Measurements from ENCODE around the gene FOXR1. TPM values are rescaled to one million over a fixed set of nuclear protein-coding genes. Genes with fewer than 3 reads are reported as not detected.

Gene FOXR1
- polyA plus RNA-seq, 1 donor from 2014 or later, result not detected

DNA sequence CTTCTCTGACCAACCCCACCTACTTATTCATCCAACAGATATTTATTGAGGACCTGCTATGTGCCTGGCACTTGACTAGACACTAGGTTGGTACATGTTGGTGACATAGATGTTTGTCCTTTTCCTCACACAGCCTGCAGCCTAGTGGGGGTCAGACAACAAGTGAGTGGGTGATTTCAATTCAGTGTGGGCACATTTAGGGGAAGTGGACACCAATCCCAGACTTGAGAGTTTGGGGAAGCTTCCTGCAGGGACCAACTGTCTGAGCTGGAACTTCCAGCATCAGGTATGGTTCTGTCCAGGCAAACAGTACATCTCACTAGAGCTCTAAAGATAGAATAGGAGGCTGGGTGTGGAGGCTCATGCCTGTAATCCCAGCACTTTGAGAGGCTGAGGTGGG, 40.0 kb upstream of the FOXR1 start:
- TF ChIP-seq EZH2 (IDR thresholded peaks at IDR 0.05; ENCODE audit: borderline replicate concordance, insufficient read depth, low read length, poor library complexity, severe bottlenecking) (no peak), POLR2AphosphoS5 (IDR thresholded peaks at IDR 0.05) (no peak), MXI1 (conservative IDR thresholded peaks at IDR 0.05; ENCODE audit: poor library complexity, severe bottlenecking) (no peak)
- TF ChIP-seq, protein P1, sequence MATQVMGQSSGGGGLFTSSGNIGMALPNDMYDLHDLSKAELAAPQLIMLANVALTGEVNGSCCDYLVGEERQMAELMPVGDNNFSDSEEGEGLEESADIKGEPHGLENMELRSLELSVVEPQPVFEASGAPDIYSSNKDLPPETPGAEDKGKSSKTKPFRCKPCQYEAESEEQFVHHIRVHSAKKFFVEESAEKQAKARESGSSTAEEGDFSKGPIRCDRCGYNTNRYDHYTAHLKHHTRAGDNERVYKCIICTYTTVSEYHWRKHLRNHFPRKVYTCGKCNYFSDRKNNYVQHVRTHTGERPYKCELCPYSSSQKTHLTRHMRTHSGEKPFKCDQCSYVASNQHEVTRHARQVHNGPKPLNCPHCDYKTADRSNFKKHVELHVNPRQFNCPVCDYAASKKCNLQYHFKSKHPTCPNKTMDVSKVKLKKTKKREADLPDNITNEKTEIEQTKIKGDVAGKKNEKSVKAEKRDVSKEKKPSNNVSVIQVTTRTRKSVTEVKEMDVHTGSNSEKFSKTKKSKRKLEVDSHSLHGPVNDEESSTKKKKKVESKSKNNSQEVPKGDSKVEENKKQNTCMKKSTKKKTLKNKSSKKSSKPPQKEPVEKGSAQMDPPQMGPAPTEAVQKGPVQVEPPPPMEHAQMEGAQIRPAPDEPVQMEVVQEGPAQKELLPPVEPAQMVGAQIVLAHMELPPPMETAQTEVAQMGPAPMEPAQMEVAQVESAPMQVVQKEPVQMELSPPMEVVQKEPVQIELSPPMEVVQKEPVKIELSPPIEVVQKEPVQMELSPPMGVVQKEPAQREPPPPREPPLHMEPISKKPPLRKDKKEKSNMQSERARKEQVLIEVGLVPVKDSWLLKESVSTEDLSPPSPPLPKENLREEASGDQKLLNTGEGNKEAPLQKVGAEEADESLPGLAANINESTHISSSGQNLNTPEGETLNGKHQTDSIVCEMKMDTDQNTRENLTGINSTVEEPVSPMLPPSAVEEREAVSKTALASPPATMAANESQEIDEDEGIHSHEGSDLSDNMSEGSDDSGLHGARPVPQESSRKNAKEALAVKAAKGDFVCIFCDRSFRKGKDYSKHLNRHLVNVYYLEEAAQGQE (IDR thresholded peaks at IDR 0.05; ENCODE audit: borderline replicate concordance), result no peak
- no peak overlapping the region for H3K4me2 ChIP-seq (ENCODE audit: low read length)
- no peaks in the 10 kb centered on the region for H4K20me1 ChIP-seq (ENCODE audit: insufficient read depth)
- H3K79me2 ChIP-seq (replicated peaks; ENCODE audit: insufficient read depth, low read length), result no peaks in the 10 kb centered on the region
- no peaks in the 10 kb centered on the region for H3K9me3 ChIP-seq (ENCODE audit: low read length)
- H3K4me3 ChIP-seq (ENCODE audit: low read length), result no peak overlapping the region
- no peak overlapping the region for H2AFZ ChIP-seq (ENCODE audit: low read depth, low read length)
- H3K9me2 ChIP-seq (ENCODE audit: insufficient read depth, low read length), result no peaks in the 10 kb centered on the region
- no peaks in the 10 kb centered on the region for H3F3A ChIP-seq (ENCODE audit: insufficient read depth, low read length, poor library complexity, severe bottlenecking)
- H3K36me3 ChIP-seq (ENCODE audit: insufficient read depth, low read length), result no peaks in the 10 kb centered on the region
- no peak overlapping the region for H3K27ac ChIP-seq (ENCODE audit: low read length)
- H3K27me3 ChIP-seq (ENCODE audit: insufficient read depth, low read depth, low read length), result no peaks in the 10 kb centered on the region
- H3K9ac ChIP-seq (ENCODE audit: low read length), result no peak overlapping the region

DNA sequence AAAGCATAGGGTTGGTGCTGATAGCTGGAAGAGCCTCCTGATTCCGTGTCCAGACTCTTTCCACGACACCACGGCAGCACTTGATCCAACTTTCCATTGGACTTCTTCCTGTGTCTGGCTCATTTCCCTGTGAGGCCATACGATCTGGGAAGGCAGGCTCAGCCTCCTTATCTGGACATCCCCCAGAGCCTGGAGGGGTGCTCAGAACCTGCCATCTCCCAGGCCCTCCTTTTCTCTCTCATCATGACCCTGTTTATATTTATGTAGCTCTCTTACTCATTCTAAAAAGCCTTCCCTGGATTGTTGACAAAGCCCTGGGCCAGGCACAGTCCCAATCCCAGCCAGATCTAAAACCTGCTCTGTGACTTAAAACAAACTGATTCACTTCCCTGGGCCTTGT, 38.1 kb upstream of the FOXR1 start:
- H4K20me1 ChIP-seq (ENCODE audit: insufficient read depth), result no peaks in the 10 kb centered on the region
- no peaks in the 10 kb centered on the region for H3F3A ChIP-seq (ENCODE audit: insufficient read depth, low read length, poor library complexity, severe bottlenecking)
- H3K27ac ChIP-seq (ENCODE audit: low read length), result no peak overlapping the region
- no peak overlapping the region for H3K9ac ChIP-seq (ENCODE audit: low read length)
- no peaks in the 10 kb centered on the region for H3K36me3 ChIP-seq (ENCODE audit: insufficient read depth, low read length)
- no peaks in the 10 kb centered on the region for H3K79me2 ChIP-seq (replicated peaks; ENCODE audit: insufficient read depth, low read length)
- no peak overlapping the region for H3K4me3 ChIP-seq (ENCODE audit: low read length)
- no peak overlapping the region for H2AFZ ChIP-seq (ENCODE audit: low read depth, low read length)
- no peaks in the 10 kb centered on the region for H3K27me3 ChIP-seq (ENCODE audit: insufficient read depth, low read depth, low read length)
- H3K4me2 ChIP-seq (ENCODE audit: low read length), result no peak overlapping the region
- no peaks in the 10 kb centered on the region for H3K9me2 ChIP-seq (ENCODE audit: insufficient read depth, low read length)
- no peaks in the 10 kb centered on the region for H3K9me3 ChIP-seq (ENCODE audit: low read length)
- TF ChIP-seq EZH2 (IDR thresholded peaks at IDR 0.05; ENCODE audit: borderline replicate concordance, insufficient read depth, low read length, poor library complexity, severe bottlenecking), result no peak
- no peak for TF ChIP-seq SMC3 (conservative IDR thresholded peaks at IDR 0.05; ENCODE audit: poor library complexity)
- TF ChIP-seq, protein P2, sequence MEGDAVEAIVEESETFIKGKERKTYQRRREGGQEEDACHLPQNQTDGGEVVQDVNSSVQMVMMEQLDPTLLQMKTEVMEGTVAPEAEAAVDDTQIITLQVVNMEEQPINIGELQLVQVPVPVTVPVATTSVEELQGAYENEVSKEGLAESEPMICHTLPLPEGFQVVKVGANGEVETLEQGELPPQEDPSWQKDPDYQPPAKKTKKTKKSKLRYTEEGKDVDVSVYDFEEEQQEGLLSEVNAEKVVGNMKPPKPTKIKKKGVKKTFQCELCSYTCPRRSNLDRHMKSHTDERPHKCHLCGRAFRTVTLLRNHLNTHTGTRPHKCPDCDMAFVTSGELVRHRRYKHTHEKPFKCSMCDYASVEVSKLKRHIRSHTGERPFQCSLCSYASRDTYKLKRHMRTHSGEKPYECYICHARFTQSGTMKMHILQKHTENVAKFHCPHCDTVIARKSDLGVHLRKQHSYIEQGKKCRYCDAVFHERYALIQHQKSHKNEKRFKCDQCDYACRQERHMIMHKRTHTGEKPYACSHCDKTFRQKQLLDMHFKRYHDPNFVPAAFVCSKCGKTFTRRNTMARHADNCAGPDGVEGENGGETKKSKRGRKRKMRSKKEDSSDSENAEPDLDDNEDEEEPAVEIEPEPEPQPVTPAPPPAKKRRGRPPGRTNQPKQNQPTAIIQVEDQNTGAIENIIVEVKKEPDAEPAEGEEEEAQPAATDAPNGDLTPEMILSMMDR (IDR thresholded peaks at IDR 0.05; ENCODE audit: poor library complexity, severe bottlenecking), result no peak
- no peak for TF ChIP-seq RAD21 (conservative IDR thresholded peaks at IDR 0.05)
- no peak for TF ChIP-seq MXI1 (conservative IDR thresholded peaks at IDR 0.05; ENCODE audit: poor library complexity, severe bottlenecking)
- TF ChIP-seq, protein P1 (IDR thresholded peaks at IDR 0.05; ENCODE audit: borderline replicate concordance), result no peak
- TF ChIP-seq POLR2AphosphoS5 (IDR thresholded peaks at IDR 0.05), result no peak
- TF ChIP-seq TAF1 (IDR thresholded peaks at IDR 0.05; ENCODE audit: low read depth), result no peak
- no peak for TF ChIP-seq EP300 (conservative IDR thresholded peaks at IDR 0.05; ENCODE audit: poor library complexity, severe bottlenecking)

All from neural cell (in vitro differentiated cells).